Stimulated activated CD8-positive, alpha-beta memory T cell treated with anti-CD3 and anti-CD28 coated beads, Interleukin-4, amount 100 ng/mL, for 48 hours (primary cell): ENCODE data around the gene SUSD2.
"Not testable (repeated sequence)": the region's sequence is repeated elsewhere in the genome, so short reads cannot be mapped to it uniquely, and the experiment has no call there.

Experiments used
- DNase-seq: peaks from one replicate; pipeline ENCODE4 v3.0.0-alpha.2; 2020

The SUSD2 gene

GRCh38 chr22:24189249-24190158 is 8.2 kb downstream of the SUSD2 start:
- peak; percentile 77 for DNase-seq

DNA sequence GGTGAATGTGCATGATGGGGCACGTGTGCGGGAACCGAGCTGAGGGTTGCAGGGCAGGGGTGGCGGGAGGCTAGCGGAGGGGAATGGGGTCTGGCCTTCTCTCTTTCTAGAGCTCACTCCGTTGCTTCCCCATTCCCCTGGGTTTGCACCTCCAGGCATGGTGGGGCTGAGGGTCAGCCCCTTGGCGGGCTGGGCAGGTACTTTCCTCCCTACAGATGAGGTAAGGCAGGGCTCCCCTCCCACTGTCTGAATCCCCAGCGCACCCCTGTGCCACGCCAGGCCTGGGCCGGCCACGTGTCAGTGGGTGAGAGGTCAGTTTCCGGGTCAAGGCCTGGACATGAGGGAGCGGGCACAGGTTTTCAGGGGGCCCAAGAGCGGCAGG is 8.9 kb downstream of the SUSD2 start:
- no peak for DNase-seq

DNA sequence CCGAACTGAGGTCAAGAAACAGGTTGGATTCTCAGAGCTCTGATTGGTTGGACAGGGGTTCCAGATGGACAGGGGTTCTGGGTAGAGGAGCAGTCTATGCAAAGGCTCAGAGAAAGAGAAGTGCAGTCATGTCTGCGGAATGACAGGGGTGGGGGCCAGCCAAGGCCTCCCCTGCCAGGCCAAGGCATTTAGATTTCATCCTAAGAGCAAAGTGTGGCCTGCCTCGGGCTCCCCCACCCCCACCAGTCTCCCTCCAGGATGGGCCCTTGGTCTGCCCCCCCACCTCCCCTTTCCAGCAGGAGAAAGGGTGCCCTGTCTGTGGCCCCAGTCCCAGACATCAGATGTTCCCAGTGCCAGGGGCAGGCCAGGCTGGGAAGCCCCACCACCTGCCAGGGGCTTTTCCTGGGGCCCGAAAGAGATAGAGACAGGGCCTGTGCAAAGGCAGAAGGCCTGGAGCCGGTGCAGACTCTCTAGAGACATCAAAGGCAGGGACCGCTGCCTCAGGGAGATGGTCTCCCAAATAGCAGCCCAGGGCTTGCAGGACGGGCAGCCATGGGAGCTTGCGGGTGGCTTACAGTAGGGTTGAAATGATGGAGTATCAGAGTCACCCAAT is 9.4 kb downstream of the SUSD2 start:
- DNase-seq: no peak

DNA sequence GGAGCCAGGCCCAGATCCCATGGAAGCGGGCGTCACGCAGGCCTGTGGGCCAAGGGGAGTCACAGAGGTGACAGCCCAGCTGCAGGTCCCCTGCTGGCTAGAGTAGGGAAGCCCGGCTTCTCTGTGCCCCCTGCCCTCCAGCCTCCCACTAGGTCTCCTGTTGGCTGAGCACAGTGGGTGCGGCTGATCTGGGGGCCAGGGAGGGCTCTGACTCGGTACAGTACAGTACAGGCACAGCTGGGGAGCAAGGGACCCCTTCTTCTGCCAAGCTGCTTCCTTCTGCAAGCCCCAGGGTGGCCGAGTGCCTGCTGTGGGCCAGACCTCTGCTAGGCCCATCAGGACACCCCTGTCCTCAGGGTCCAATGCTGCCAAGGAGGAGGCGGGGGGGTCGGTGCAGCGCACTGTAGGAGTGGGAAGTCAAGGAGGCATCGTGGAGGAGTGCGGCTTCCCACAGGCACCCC is 10.1 kb downstream of the SUSD2 start:
- DNase-seq: no peak

GRCh38 chr22:24191893-24192292 is 10.6 kb downstream of the SUSD2 start:
- DNase-seq: no peak

GRCh38 chr22:24198682-24199052 is 17.4 kb downstream of the SUSD2 start:
- DNase-seq: no peak

DNA sequence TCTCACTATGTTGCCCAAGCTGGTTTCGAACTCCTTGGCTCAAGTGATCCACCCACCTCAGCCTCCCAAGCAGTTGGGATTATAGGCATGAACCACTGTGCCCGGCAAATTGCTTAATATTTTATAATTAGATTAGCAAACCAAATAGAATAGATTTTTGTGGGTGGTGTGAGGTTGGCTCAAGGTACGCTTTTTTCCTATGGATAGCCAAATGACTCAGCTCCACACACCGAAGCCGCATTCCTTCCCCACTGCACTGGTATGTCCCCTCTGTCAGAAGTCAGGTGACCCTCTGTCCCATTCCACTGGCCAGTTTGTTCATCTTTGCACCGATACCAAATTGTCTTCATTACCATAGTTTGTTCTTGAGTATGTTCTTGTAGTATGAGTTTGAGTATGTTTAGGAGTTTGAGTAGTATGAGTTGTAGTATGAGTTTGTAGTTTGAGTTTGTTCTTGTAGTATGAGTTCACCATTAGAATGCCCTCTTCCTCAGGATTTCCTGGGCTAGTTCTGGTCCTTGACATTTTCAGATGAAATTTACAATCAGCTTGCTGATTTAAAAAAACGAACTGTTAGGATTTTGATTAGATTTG is 19.4 kb downstream of the SUSD2 start:
- no peak for DNase-seq

DNA sequence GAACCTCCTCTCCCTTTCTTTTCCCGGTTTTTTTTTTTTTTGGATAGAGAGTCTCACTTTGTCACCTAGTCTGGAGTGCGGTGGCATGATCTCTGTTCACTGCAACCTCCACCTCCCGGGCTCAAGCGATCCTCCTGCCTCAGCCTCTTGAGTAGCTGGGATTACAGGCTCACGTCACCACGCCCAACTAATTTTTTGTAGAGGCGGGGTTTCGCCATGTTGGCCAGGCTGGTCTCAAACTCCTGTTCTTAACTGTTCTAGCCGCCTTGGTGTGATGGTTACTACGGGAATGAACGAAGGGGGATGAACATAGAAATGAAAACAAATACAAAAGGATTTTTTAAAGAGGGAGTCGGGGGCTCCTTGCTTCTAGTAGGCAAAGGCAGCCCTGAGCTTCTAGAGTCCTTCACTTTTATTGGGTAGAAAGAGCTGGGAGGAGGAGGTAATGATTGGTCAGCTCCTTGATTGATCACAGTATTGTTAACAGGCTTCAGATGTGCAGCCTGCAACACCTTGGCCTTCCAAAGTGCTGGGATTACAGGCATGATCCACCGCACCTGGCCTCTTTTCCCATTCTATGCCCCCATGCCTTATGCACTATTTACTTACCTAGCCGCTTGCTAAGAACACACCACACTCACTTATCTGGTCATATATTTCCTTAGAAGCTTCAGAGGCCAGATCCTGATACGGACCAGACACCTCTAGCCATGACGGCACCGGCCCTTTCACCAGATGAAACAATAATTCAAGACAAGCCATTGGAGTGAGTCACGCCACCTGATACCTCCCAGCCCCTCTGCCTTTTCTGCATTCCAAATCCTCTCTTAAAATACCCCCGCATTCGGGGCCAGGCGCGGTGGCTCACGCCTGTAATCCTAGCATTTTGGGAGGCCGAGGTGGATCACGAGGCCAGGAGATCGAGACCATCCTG is 20.7 kb downstream of the SUSD2 start:
- no peak for DNase-seq

DNA sequence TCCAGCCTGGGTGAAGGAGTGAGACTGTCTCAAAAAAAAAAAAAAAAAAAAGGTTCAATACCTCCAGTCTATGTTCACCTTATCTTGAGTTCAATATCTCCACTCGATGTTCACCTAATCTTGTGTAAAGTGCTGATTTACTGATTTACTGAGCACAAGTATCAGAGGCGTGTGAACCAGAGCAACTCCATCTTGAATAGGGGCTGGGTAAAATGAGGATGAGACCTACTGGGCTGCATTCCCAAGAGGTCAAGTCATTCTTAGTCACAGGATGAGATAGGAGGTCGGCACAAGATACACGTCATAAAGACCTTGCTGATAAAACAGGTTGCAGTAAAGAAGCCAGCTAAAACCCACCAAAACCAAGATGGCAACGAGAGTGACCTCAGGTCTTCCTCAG is 22.6 kb downstream of the SUSD2 start:
- DNase-seq: not testable (repeated sequence)

DNA sequence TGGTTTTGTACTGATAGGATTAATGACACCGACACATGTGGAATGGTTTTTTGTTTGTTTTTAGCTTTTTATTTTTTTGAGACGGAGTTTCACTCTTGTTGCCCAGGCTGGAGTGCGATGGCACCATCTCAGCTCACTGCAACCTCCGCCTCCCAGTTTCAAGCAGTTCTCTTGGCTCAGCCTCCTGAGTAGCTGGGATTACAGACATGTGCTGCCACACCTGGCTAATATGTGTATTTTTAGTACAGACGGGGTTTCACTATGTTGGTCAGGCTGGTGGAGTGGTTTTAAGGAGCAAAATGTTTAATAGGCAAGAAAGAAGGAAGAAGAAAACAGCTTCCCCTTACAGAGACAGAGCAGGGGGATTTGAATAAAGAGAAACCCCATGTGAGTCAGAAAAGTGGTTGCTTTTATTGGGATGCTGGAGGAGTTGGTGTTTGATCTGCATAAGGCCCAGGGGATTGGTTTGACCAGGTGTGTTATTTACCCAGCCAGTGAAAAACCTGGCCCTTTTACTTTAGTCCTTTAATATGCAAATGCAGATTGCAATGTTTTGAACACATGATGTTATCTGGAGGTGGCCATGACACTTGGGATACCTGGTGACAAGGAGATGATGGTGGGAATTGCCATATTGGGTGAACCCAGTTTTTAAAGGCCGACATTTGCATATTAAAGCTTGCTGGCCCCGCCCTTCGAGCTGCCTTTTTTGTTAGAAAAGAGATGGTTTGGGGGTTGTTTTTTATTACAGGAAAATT is 24.3 kb downstream of the SUSD2 start:
- DNase-seq: no peak

DNA sequence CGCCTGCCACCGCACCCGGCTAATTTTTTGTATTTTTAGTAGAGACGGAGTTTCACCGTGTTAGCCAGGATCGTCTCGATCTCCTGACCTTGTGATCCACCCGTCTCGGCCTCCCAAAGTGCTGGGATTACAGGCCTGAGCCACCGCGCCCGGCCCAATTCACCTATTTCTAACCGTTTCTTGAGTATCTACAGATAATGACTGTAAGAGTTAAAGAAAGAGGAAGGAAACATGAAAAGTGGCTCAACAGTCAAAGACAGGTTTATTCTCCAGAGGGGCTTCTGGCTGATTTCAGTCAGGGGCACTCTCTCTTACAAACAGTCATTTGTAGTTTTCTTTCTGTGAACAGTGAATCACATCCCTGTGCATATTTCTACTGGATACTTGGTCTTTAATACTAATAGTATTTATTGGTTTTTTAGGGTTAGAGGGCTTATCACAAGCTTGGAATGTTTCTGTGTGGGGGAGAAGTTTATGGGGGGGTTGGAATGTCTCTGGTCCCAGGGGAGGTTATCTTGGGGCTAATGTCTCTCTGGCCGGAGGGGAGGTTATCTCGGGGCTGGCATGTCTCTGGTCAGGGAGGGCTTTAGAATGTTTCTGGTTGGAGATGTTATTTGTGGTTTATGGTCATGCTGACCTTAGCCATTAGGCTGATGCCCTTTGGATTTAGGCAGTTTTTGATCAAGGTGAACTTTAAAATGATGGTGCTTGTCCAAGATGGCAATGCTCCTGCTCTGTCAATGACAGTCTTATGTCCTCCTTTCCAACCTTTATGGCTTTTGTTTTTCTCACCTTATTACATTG is 25.4 kb downstream of the SUSD2 start:
- not testable (repeated sequence) for DNase-seq

GRCh38 chr22:24207264-24208011 is 26.2 kb downstream of the SUSD2 start:
- no peak for DNase-seq

- DNase-seq: no peak
Measured at GRCh38 chr22:24208012-24208749, 26.9 kb downstream of the SUSD2 start.

DNA sequence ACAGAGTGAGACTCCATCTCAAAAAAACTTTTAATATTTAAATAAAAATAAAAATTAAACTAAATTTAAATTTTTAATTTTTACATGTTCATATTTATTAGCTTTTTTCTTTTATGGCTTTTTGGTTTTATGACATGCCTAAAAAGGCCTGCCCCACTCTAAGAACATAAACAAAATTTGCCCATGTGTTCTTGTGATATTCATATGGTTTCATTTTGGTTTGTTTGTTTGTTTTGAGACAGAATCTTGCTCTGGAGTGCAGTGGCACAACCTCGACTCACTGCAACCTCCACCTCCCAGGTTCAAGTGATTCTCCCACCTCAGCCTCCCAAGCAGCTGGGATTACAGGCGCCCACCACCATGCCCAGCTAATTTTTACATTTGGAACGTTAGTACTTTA is 27.7 kb downstream of the SUSD2 start:
- no peak for DNase-seq

DNA sequence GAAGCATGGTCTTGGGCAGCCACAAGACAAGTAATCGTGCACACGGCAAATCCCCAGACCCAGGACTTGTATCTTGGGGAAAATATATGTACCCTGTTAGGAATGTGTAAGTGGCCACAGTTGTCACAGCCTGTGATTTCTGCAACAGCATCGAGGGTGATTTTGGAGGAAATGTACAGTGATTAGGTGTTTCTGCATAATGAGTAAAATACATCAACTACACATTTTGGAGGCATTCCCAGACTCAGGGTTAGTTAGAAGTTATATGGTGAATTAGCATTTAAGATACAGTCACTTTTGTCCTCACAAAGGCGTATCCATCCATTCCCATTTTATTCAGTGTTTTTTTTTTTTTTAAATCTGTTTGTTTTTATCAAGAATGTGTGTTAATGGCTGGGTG is 28.4 kb downstream of the SUSD2 start:
- no peak for DNase-seq

DNA sequence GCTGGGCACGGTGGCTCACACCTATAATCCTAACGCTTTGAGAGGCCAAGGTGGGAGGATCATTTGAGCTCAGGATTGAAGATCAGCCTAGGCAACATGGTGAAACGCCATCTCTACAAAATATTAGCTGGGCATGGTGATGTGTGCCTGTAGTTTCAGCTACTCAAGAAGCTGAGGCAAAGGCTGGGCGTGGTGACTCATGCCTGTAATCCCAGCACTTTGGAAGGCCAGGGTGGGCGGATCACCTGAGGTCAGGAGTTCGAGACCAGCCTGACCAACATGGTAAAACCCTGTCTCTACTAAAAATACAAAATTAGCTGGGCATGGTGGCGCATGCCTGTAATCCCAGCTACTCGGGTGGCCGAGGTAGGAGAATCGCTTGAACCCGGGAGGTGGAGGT is 29.1 kb downstream of the SUSD2 start:
- not testable (repeated sequence) for DNase-seq

DNA sequence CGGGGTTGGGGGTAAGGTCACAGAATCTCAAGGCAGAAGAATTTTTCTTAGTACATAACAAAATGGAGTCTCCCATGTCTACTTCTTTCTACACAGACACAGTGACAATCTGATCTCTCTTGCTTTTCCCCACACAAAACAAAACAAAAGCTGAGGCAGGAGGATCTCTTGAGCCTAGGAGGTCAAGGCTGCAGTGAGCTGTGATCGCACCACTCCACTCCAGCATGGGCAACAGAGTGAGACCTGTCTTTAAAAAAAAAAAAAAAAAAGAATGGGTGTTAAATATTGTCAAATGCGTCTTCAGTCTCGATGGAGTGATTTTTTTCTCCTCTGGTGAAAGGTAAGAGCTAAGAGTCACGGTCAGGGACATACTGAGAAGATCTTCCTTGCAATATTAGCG is 30.4 kb downstream of the SUSD2 start:
- not testable (repeated sequence) for DNase-seq

GRCh38 chr22:24213111-24213510 is 31.8 kb downstream of the SUSD2 start:
- not testable (repeated sequence) for DNase-seq

DNA sequence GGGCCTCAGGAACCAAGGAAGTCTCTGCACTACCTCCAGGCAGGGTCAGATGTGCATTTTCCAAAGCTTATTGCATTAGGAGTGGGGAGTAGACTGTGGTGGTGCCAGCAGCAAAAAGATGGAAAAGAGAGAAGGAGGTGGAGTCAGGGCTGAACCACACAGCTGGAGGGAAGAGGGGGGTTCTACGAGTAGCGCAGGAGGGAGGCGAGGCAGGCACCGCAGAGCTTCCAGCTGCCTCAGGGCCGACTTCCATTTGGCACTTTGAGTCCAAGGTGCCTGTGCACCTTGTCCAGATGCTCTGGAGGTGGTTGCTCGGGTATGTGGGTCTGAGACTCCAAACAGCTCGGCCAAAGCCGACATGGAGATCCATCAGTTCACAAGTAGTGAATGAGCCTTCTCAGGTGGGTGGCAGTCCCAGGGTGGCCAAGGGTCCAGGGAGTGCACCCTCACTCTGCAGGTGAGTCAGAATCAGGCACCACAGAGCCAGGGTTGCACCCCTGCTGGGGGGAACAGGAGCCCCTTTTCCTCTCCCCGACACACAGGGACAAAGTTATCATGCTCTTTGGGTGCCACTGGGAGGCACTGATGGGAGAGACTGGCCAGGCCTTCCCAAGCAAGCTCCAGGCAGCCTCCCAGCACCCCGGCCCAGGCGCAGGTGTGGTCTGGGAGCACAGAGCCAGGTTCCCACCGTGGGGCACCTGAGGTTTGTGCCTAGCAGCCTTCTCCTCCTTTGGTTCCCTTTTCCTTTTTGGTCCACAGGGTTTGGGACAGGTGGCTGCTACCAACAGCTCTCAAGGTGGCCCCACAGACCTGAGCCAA is 33.4 kb downstream of the SUSD2 start:
- DNase-seq: no peak
